OCI-LY1 (cell line): ENCODE results near the gene PLEKHM3.

Experiments used
- CTCF ChIP-seq: fragments of 200-600 bp; sonication (generic), shearing (Covaris generic); IDR thresholded peaks from 2 replicates; pipeline ENCODE4 v1.5.1; 2017; ENCODE audit warnings: mild to moderate bottlenecking, antibody characterized with exemption, low read length, moderate library complexity, mixed read lengths
- EZH2 ChIP-seq: fragments of 200-600 bp; sonication (generic), shearing (Covaris generic); IDR thresholded peaks from 2 replicates; pipeline ENCODE4 v1.8.0; 2017; ENCODE audit warnings: borderline replicate concordance, mixed run types, mild to moderate bottlenecking, antibody characterized with exemption, low read length, moderate library complexity, mixed read lengths

DNA sequence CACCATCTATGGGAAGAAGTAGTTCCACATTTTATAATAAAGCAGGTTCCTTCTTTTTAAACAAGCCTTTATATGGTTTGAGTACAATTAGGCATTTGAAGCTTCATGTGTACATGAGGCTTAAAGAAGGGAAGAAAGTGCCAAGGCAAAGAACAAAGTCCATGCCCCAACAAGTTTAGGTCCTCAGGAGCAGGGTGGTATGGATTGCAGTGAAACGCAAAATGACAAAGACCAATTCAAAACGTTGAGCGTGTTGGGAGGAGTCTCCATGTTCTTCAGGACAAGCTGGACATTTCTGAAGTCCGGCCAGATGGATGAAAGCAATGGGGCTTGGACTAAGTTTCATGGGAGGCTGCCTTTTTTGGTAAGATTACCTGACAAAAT lies 176.8 kb downstream of the PLEKHM3 start:
- TF ChIP-seq CTCF (no peak), EZH2 (no peak)
